Retinal pigment epithelial cell (primary cell): ENCODE data around the gene BTG2.
"Not testable (repeated sequence)": the region's sequence is repeated elsewhere in the genome, so short reads cannot be mapped to it uniquely, and the experiment has no call there.

Experiments
- DNase-seq: peaks from one replicate; pipeline ENCODE4 v3.0.0-alpha.2; 2010; ENCODE audit warnings: low read depth
- H3K4me3 ChIP-seq: 2 replicates; pipeline ENCODE4 v1.5.1; 2011; ENCODE audit warnings: mild to moderate bottlenecking, low read length, control low read depth, moderate library complexity
- TF ChIP-seq, protein P1 (sequence below): conservative IDR thresholded peaks from 2 replicates; pipeline ENCODE4 v1.5.1; 2011; ENCODE audit warnings: low read depth, low read length, control low read depth, inconsistent platforms

The BTG2 gene, protein sequence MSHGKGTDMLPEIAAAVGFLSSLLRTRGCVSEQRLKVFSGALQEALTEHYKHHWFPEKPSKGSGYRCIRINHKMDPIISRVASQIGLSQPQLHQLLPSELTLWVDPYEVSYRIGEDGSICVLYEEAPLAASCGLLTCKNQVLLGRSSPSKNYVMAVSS

DNA sequence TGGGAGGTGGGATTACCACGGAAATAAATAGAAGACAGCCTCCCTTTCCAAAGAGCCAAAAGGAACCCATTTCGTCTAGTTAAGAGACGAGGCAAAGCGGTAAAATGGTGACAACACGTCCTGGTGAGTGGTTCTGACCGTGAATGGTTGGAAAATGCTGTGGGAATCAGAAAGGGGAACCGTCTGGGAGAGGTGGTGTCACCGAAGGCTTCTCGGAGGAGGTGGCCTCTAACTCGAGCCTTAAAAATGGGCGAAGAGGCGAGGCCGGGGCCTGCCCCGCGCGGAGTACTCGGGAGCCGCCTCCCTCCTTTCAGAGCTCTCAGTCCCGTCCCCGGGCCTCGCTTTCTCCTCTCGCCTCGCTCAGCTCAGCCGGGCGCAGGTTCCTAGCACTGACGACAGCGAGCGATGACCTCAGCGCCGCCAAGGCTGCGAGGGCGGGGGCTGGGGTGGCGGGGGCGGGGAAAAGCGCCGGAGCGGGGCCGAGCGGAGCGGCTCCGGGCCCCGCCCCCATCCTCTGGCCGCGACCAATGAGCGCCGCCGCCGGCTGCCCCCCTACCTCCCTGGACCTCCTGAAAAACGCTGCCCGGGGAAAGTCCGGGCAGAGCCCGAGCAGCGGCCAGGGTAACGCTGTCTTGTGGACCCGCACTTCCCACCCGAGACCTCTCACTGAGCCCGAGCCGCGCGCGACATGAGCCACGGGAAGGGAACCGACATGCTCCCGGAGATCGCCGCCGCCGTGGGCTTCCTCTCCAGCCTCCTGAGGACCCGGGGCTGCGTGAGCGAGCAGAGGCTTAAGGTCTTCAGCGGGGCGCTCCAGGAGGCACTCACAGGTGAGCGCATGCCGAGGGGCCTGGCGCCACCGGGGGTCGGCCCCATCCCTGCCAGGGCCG is at the start of gene BTG2:
Gene BTG2 (plus strand): TSS at position 601 of the 890 bp plus-strand sequence. CDS start 88 bp downstream, at position 689.
- TF ChIP-seq, protein P1, sequence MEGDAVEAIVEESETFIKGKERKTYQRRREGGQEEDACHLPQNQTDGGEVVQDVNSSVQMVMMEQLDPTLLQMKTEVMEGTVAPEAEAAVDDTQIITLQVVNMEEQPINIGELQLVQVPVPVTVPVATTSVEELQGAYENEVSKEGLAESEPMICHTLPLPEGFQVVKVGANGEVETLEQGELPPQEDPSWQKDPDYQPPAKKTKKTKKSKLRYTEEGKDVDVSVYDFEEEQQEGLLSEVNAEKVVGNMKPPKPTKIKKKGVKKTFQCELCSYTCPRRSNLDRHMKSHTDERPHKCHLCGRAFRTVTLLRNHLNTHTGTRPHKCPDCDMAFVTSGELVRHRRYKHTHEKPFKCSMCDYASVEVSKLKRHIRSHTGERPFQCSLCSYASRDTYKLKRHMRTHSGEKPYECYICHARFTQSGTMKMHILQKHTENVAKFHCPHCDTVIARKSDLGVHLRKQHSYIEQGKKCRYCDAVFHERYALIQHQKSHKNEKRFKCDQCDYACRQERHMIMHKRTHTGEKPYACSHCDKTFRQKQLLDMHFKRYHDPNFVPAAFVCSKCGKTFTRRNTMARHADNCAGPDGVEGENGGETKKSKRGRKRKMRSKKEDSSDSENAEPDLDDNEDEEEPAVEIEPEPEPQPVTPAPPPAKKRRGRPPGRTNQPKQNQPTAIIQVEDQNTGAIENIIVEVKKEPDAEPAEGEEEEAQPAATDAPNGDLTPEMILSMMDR, result no peak
- H3K4me3 ChIP-seq, result peak within 1 kb of the TSS; percentile 89
- DNase-seq, result peak; percentile 81

DNA sequence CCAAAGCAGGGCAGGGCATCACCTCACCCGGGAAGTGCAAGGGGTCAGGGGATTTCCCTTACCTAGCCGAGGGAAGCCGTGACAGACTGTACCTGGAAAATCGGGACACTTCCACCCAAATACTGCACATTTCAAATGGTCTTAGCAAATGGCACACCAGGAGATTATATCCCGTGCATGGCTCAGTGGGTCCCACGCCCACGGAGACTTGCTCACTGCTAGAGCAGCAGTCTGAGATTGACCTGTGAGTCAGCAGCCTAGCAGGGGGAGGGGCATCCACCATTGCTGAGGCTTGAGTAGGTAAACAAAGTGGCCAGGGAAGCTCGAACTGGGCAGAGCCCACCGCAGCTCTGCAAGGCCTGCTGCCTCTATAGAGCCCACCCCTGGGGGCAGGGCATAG is 48.7 kb upstream of the BTG2 start:
- DNase-seq, result not testable (repeated sequence)

DNA sequence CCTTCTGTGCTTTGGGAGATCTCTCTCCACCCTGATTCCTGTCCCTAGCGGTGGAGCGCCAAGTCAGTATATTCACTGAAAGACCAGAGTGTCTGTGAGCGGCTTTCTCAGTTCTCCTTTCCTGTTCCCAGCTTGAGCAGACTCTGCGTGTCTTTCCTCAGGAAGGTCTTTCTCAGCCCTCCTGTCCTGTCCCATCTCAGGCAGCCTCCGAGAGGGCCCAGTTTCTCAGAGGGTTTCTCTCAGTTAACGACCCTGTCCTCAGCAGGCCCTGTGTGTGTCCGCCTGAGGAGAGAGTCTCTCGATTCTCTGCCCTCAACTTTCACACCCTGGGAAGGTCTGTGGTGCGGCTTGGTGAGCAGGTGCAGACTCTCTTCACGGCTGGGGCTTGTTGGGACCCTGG is 41.8 kb upstream of the BTG2 start:
- no peak overlapping the region for H3K4me3 ChIP-seq
- DNase-seq, result no peak
- TF ChIP-seq, protein P1, result no peak

More for the DNA sequence above, 48.7 kb upstream of the BTG2 start:
- H3K4me3 ChIP-seq, result not testable (repeated sequence)

DNA sequence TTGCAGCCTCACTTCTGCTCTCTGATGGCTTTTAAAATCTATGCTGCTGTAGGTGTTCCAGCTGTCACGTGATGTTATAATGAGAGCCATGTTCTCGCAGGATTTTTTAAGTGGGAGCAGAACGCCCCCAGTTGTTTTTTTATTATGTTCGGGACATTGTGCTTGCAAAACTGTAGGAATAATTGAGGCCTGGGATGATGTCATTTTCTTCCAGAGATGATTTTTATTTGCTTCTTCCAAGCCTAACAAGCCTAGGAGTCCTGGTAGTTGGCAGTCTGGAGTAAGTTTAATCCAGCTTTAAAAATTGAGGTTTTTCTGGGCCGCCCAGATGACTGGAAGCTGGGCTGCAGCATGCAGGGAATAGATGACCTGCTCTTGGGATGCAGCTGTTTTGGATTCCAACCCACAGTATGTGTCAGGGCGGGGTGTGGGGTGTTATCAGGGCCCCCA is 41.2 kb upstream of the BTG2 start:
- TF ChIP-seq, protein P1, result no peak
- DNase-seq, result no peak
- H3K4me3 ChIP-seq, result no peak overlapping the region

DNA sequence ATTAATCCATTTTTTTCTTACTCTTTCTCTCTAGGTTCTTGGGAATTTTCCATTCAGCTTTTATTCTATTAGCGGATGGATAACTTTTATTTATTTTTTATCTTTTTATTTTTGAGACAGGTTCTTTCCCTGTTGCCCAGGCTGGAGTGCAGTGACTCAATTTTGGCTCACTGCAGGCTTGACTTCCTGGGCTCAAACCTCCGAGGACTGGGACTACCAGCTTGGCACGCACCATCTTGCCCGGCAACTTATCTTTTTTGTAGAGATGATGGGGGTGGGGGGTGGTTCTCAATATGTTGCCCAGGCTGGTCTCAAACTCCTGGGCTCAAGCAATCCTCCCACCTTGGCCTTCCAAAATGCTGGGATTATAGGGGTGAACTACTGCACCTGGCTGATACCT is 39.8 kb upstream of the BTG2 start:
- TF ChIP-seq, protein P1, result no peak
- H3K4me3 ChIP-seq, result no peak overlapping the region
- DNase-seq, result no peak

DNA sequence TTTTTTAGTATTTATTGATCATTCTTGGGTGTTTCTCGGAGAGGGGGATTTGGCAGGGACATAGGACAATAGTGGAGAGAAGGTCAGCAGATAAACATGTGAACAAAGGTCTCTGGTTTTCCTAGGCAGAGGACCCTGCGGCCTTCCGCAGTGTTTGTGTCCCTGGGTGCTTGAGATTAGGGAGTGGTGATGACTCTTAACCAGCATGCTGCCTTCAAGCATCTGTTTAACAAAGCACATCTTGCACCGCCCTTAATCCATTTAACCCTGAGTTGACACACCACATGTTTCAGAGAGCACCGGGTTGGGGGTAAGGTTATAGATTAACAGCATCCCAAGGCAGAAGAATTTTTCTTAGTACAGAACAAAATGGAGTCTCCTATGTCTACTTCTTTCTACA is 39.2 kb upstream of the BTG2 start:
- not testable (repeated sequence) for DNase-seq, H3K4me3 ChIP-seq

DNA sequence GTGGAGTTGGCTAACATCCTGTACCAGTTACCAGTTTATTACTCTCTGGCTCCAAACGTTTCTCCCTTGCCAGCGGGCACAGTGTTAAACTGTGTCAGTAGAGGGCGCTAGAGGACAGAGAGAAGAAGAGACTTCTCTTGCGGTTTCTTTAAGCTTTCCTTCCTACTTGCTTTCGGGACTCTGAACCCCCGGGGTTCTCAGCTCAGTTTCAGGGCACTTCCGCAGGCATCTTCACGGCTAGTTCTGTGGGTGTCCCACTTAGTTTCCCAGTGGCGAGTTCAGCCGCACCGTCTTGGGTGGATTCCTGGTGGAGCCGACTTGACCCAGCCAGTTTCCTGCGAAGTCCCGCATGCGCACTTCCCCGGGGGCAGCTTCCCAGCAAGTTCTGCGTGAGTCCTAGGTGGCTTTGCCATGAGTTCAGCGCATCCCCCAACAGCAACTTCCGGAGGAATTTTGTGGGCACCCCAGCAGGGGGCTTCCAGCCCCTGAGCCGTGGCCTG is 37.9 kb upstream of the BTG2 start:
- peak; percentile 69 for DNase-seq
- TF ChIP-seq, protein P1, result peak; percentile 95
- H3K4me3 ChIP-seq, result peak overlapping the region; percentile 70

DNA sequence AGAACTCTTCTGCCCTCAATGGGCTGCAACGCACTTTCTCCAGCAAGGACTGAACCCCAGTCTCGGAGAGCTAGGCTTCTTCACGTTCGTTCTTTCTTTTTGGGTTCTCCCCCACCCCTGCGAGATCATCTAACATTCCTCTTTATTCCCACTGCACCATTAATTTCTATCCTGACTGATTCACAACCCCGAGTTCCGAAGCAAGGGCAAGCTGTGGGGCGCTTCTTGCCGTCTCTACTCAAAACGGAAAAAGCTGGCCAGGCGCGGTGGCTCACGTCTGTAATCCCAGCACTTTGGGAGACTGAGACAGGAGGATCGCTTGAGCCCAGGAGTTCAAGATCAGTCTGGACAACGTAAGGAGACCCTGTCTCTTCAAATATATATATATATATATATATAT is 37.4 kb upstream of the BTG2 start:
- DNase-seq, result no peak
- H3K4me3 ChIP-seq, result no peak overlapping the region
- TF ChIP-seq, protein P1, result no peak
